Gastroesophageal sphincter (tissue), 4 donors: ENCODE results near the gene KIZ. TPM values are rescaled to one million over a fixed set of nuclear protein-coding genes. Genes with fewer than 3 reads are reported as not detected.

Source experiments
- ATAC-seq: fragments of 150-250 bp; one replicate; pipeline ENCODE4 v1.9.1; 2016; ENCODE audit warnings: mild to moderate bottlenecking, moderate library complexity
- H3K27ac ChIP-seq, 4 donors: fragments of 200-600 bp; sonication (generic) in 3 of 4; 1 replicate in 3 of 4; 2 replicates in 1 of 4; pipeline ENCODE4 v1.5.1; 2016 to 2019
- H3K27me3 ChIP-seq: fragments of 200-600 bp; sonication (generic); one replicate; pipeline ENCODE4 v1.5.1; 2019
- H3K36me3 ChIP-seq, 2 donors: fragments of 200-600 bp; sonication (generic); one replicate each; pipeline ENCODE4 v1.5.1; 2019; ENCODE audit warnings: control low read depth in 1 of 2
- H3K4me1 ChIP-seq, 3 donors: fragments of 200-600 bp; sonication (generic); 1 replicate in 2 of 3; 2 replicates in 1 of 3; pipeline ENCODE4 v1.5.1; 2016 to 2019; ENCODE audit warnings: control low read depth in 2 of 3
- H3K4me3 ChIP-seq, 2 donors: fragments of 200-600 bp; sonication (generic); one replicate each; pipeline ENCODE4 v1.5.1; 2019; ENCODE audit warnings: mild to moderate bottlenecking in 1 of 2, moderate library complexity in 1 of 2
- H3K9me3 ChIP-seq, 3 donors: fragments of 200-600 bp; sonication (generic); one replicate each; pipeline ENCODE4 v1.5.1; 2017 to 2019; ENCODE audit warnings: control low read depth in 2 of 3
- EP300 ChIP-seq: sonication (generic); formaldehyde crosslinking; IDR thresholded peaks from one replicate; pipeline ENCODE4 v1.6.1; 2017; ENCODE audit warnings: antibody characterized with exemption, mild to moderate bottlenecking
- POLR2A ChIP-seq, 2 donors: fragments of 450-650 bp; IDR thresholded peaks; one replicate each; pipeline ENCODE4 v1.6.1; 2017; ENCODE audit warnings: antibody characterized with exemption in 2 of 2, mild to moderate bottlenecking in 2 of 2, moderate library complexity in 1 of 2
- POLR2AphosphoS5 ChIP-seq: sonication (generic); formaldehyde crosslinking; IDR thresholded peaks from one replicate; pipeline ENCODE4 v1.6.1; 2017; ENCODE audit warnings: antibody characterized with exemption
- WGBS, 2 donors: methylation state at CpG; one replicate each; pipeline ENCODE4 v1.1.5; 2018; ENCODE audit warnings: low coverage in 1 of 2; 5-methylcytosine and 5-hydroxymethylcytosine counted together
- total RNA-seq, 4 donors: library from RNA; depleted of rRNA; stranded (reverse); fragments of >200 nt; gene quantifications; one replicate each; pipeline ENCODE4 v1.1.0, GENCODE V29; 2016
- TF ChIP-seq, protein P1 (sequence below), 4 experiments: fragments of 200-600 bp in 2 of 4; fragments of 450-650 bp in 2 of 4; sonication (generic) in 1 of 4; IDR thresholded peaks; one replicate each; pipeline ENCODE4 v1.5.1; 2017 to 2019; ENCODE audit warnings: antibody characterized with exemption in 4 of 4, mild to moderate bottlenecking in 2 of 4, moderate library complexity in 2 of 4

KIZ gene
- total RNA-seq, 4 donors from 2014 or later, result 19.9 to 31.0 (median 30.6) TPM

DNA sequence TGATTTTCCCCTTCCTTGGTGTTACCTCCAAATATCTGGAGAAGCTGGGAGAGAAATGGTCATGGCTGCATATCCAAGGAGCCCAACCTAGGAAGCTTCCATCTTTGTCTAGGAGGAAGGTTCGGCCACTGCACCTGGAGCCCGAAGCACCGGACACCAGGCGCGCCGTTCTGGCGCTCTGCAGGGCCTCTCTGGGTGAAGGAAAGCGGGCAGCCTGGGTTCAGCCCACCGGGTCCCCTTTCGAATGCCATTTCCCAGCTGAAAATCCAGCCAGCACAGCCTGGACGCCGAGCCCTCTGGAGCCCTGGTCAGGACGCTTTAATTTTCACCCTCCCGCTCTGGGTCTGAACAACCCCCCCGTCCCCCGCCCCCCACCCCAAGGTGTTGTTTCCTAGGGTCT, 21.0 kb upstream of the KIZ start:
- no peak for ATAC-seq
- no peak overlapping the region for H3K27ac ChIP-seq
- TF ChIP-seq POLR2A (IDR thresholded peaks at IDR 0.05) (no peak), POLR2AphosphoS5 (no peak), EP300 (no peak)
- TF ChIP-seq, protein P1, sequence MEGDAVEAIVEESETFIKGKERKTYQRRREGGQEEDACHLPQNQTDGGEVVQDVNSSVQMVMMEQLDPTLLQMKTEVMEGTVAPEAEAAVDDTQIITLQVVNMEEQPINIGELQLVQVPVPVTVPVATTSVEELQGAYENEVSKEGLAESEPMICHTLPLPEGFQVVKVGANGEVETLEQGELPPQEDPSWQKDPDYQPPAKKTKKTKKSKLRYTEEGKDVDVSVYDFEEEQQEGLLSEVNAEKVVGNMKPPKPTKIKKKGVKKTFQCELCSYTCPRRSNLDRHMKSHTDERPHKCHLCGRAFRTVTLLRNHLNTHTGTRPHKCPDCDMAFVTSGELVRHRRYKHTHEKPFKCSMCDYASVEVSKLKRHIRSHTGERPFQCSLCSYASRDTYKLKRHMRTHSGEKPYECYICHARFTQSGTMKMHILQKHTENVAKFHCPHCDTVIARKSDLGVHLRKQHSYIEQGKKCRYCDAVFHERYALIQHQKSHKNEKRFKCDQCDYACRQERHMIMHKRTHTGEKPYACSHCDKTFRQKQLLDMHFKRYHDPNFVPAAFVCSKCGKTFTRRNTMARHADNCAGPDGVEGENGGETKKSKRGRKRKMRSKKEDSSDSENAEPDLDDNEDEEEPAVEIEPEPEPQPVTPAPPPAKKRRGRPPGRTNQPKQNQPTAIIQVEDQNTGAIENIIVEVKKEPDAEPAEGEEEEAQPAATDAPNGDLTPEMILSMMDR (IDR thresholded peaks at IDR 0.05), result no peak
- H3K36me3 ChIP-seq, result no peaks in the 10 kb centered on the region
- peaks cover 100% of the 10 kb centered on the region for H3K27me3 ChIP-seq
- H3K9me3 ChIP-seq, result no peaks in the 10 kb centered on the region
- H3K4me1 ChIP-seq, result peaks cover 0 to 58% (median 32%) of the 10 kb centered on the region in 3 donors
- no CpG with 5 or more reads among the region's 16 CpGs for WGBS, 2 donors
- H3K4me3 ChIP-seq, result no peak overlapping the region

DNA sequence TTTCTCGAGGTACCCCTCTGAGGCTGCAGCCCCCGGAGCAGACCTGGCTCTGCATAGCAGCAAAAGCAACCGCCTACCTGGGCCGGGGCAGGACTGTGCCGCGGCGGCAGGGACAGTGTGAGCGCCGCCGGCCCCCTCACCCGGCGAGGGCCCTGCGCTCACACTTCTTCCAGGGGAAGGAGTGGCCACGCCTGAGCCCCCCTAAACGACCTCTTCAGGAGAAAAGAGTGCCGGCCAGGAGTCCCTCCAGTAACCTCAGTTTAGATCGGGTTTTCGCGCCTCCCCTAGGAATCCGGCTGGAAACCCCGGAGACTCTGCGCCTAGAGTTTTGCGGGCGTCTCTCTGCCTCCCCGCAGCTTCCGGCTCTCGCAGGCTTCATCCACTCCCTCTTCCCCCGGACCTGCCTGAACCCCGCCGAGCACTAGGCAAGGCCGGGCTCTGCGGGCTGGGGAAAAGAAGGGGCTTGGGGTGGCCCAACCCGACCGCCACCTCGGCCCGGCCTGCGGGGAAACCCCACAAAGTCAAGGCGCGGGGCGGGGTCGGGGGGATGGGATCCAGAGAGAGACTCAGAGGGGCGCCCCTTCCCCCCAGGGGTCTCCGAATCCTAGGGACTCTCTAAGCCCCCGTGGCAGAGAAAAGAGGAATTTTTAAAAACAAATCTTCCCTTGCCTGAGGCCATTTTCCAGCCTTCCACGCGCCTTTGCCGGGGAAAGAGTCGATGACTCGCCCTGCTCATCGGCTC, 20.3 kb upstream of the KIZ start:
- H3K4me3 ChIP-seq, result peak overlapping the region in 1 of 2 donors; percentile 19
- H3K36me3 ChIP-seq, result no peaks in the 10 kb centered on the region
- no peak for TF ChIP-seq POLR2AphosphoS5
- H3K4me1 ChIP-seq, result peaks cover 0 to 51% (median 27%) of the 10 kb centered on the region in 3 donors
- H3K27me3 ChIP-seq, result peaks cover 93% of the 10 kb centered on the region
- H3K27ac ChIP-seq, result no peak overlapping the region
- WGBS, 2 donors, result 0 to 15% methylated on average over 6 of the region's 50 CpGs
- ATAC-seq, result peak; percentile 18
- H3K9me3 ChIP-seq, result no peaks in the 10 kb centered on the region

DNA sequence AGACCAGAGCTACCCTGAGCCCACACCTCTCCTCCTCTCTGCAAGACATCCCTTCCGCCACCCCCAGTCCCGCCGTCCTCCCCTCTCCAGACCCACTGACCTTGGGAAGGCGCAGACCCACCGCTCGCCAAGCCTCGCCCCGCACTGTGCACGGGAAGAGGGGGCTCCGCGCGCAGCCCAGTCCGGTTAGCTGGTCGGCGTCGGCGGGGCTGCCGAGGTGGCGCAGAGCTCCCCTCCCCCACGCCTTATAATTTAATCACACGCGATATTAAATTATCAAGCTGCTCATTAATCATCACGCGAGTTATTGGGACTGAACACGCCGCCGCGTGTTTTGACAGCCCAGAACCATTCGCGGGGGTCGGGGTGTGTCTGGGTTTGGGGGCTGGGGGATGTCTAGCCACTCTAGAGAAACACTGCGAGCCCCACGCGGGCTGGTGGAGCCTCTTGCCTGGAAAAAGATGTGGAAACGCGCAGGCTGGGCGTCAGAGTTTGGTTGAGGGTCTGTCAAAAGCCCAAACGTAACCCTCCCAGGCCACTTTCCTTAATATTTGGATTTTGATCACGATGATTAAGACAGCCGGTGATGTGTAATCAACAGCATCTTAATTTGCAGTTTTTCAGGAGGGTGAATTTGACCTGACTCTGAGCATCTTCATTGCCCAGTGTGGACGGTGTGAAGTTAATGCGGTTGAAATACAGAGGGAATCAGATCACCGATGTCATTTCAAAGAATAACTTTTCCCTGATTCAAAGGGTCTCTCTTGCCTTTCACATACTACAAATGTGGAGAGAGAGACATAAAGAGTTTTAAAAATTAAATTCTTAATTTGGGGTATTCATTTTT, 19.5 kb upstream of the KIZ start, which contains the start of gene LINC00237:
Gene LINC00237, minus strand, starts transcription at position 188 of the 847 bp plus-strand sequence.
- no peak for ATAC-seq
- WGBS, 2 donors, result 3 to 13% methylated on average over 7 to 11 of the region's 43 CpGs
- Histone ChIP-seq H3K4me1 (peaks cover 0 to 43% (median 21%) of the 10 kb centered on the region in 3 donors), H3K36me3 (no peaks in the 10 kb centered on the region), H3K27me3 (peaks cover 85% of the 10 kb centered on the region), H3K27ac (no peak within 1 kb of the TSS), H3K4me3 (peak within 1 kb of the TSS in 1 of 2 donors; percentile 19), H3K9me3 (no peaks in the 10 kb centered on the region)
- TF ChIP-seq, protein P1 (IDR thresholded peaks at IDR 0.05), result no peak
- TF ChIP-seq POLR2A (IDR thresholded peaks at IDR 0.05) (no peak), POLR2AphosphoS5 (no peak), EP300 (no peak)

DNA sequence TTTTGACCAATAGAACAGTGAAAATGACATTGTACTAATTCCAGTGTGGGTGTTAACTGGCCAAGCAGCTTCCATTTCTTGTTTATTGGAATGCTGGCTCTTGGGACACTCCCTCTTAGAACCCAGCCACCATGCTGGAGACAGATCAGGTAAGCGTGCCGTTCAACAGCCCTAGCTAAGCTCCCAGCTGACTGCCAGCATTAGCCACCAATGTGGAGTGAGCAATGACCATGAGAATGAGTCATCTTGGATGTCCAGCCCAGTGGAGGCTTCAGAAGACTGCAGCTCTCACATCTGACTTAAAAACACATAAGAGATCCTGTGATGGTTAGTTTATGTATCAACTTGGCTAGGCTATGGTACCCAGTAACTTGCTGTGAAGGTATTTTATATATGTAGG, 16.7 kb upstream of the KIZ start:
- no peak for ATAC-seq
- peaks cover 64% of the 10 kb centered on the region for H3K27me3 ChIP-seq
- H3K27ac ChIP-seq, result no peak overlapping the region
- WGBS, 2 donors, result 40% methylated on average over 1 of the region's 2 CpGs; no CpG with 5 or more reads in 1 of the 2 donors
- no peaks in the 10 kb centered on the region for H3K36me3 ChIP-seq
- no peak for TF ChIP-seq POLR2AphosphoS5
- no peak for TF ChIP-seq POLR2A (IDR thresholded peaks at IDR 0.05)
- TF ChIP-seq, protein P1 (IDR thresholded peaks at IDR 0.05), result no peak
- no peak for TF ChIP-seq EP300
- H3K4me1 ChIP-seq, result peaks cover 0 to 18% (median 11%) of the 10 kb centered on the region in 3 donors
- no peak overlapping the region for H3K4me3 ChIP-seq
- H3K9me3 ChIP-seq, result no peaks in the 10 kb centered on the region

DNA sequence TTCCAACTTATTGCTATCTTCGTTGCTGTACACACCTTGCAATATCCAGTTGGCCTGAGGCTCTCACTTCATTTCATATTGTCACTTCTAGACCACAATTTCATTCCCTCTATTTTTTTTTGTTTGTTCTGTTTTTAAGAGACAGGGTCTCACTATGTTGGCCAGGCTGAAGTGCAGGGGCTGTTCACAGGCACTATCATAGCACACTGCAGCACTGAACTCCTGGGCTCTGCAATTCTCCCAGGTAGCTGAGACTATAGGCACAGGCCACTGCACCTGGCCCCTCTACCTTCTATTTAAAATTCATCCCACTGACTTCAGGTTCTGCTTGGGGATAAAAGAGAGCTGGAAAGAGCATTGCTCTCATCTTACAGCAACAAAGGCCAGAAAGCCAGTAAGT, 15.1 kb upstream of the KIZ start:
- Histone ChIP-seq H3K27ac (no peak overlapping the region), H3K4me3 (no peak overlapping the region), H3K36me3 (no peaks in the 10 kb centered on the region), H3K27me3 (peaks cover 47% of the 10 kb centered on the region), H3K4me1 (peaks cover 0 to 6% (median 4%) of the 10 kb centered on the region in 3 donors), H3K9me3 (no peaks in the 10 kb centered on the region)
- no peak for ATAC-seq
- 78 to 86% methylated on average over 1 of the region's 1 CpG for WGBS, 2 donors
- TF ChIP-seq POLR2A (IDR thresholded peaks at IDR 0.05) (no peak), POLR2AphosphoS5 (no peak), EP300 (no peak)
- TF ChIP-seq, protein P1 (IDR thresholded peaks at IDR 0.05), result no peak
